Measurements from ENCODE around the gene KLHL29. TPM values are rescaled to one million over a fixed set of nuclear protein-coding genes. Genes with fewer than 3 reads are reported as not detected.

KLHL29 gene
- total and polyA plus RNA-seq, 2 experiments from 2014 or later: 1.5 to 6.5 TPM

GRCh38 chr2:23549821-23550530 is 165.0 kb downstream of the KLHL29 start:
- Mint-ChIP-seq H3K4me1 (peaks cover 16% of the 10 kb centered on the region), H3K9me3 (no peaks in the 10 kb centered on the region), H3K27ac (no peak overlapping the region), H3K36me3 (ENCODE audit: low read depth) (no peaks in the 10 kb centered on the region; the same call in 2 of the 3 replicates), H3K27me3 (ENCODE audit: insufficient read depth, low read depth, poor library complexity) (peaks cover 5% of the 10 kb centered on the region), H3K4me3 (no peak overlapping the region)
- Histone ChIP-seq H2AFZ (no peak overlapping the region), H3F3A (replicated peaks; ENCODE audit: low read depth) (no peaks in the 10 kb centered on the region), H3K4me2 (no peak overlapping the region), H3K9me2 (ENCODE audit: insufficient read depth) (no peaks in the 10 kb centered on the region), H3K4me1 (ENCODE audit: insufficient read depth) (no peaks in the 10 kb centered on the region), H3K79me2 (replicated peaks; ENCODE audit: insufficient read depth) (no peaks in the 10 kb centered on the region), H3K36me3 (ENCODE audit: insufficient read depth) (no peaks in the 10 kb centered on the region), H3K4me3 (no peak overlapping the region), H3K27ac (ENCODE audit: low read depth) (no peak overlapping the region), H4K20me1 (replicated peaks; ENCODE audit: insufficient read depth) (no peaks in the 10 kb centered on the region; the same call in 1 of the 2 replicates), H3K27me3 (ENCODE audit: insufficient read depth) (no peaks in the 10 kb centered on the region)
- TF ChIP-seq STAT1 (IDR thresholded peaks at IDR 0.05; ENCODE audit: unreplicated experiment): no peak
- ATAC-seq (no peak), DNase-seq (ENCODE audit: low spot score) (no peak)

GRCh38 chr2:23550553-23550952 is 165.6 kb downstream of the KLHL29 start:
- no peaks in the 10 kb centered on the region for H3K79me2 ChIP-seq (replicated peaks; ENCODE audit: insufficient read depth)
- no peak overlapping the region for H3K4me2 ChIP-seq
- H4K20me1 ChIP-seq (replicated peaks; ENCODE audit: insufficient read depth): no peaks in the 10 kb centered on the region; the same call in 1 of the 2 replicates
- no peak overlapping the region for H3K4me3 Mint-ChIP-seq
- no peaks in the 10 kb centered on the region for H3K9me3 Mint-ChIP-seq
- no peaks in the 10 kb centered on the region for H3K27me3 ChIP-seq (ENCODE audit: insufficient read depth)
- H3K36me3 Mint-ChIP-seq (ENCODE audit: low read depth): no peaks in the 10 kb centered on the region
- no peak overlapping the region for H3K27ac ChIP-seq (ENCODE audit: low read depth)
- H3K4me1 Mint-ChIP-seq: peaks cover 16% of the 10 kb centered on the region
- H3F3A ChIP-seq (replicated peaks; ENCODE audit: low read depth): no peaks in the 10 kb centered on the region
- H3K4me1 ChIP-seq (ENCODE audit: insufficient read depth): no peaks in the 10 kb centered on the region
- no peak overlapping the region for H2AFZ ChIP-seq
- TF ChIP-seq CTCF (conservative IDR thresholded peaks at IDR 0.05; ENCODE audit: low read depth in 2 of 2): no peak
- no peak for TF ChIP-seq ZNF331 (CRISPR knock-in tag; IDR thresholded peaks at IDR 0.05; ENCODE audit: low read depth)
- TF ChIP-seq ZNF114 (CRISPR knock-in tag; IDR thresholded peaks at IDR 0.05): no peak
- no peak for TF ChIP-seq EZH2phosphoT487 (IDR thresholded peaks at IDR 0.05; ENCODE audit: unreplicated experiment)
- no peak for TF ChIP-seq ETS1 (IDR thresholded peaks at IDR 0.05)
- no peak for TF ChIP-seq NANOG (IDR thresholded peaks at IDR 0.05; ENCODE audit: borderline replicate concordance)
- TF ChIP-seq STAT1 (IDR thresholded peaks at IDR 0.05; ENCODE audit: unreplicated experiment): no peak
- no peak for TF ChIP-seq JUNB (IDR thresholded peaks at IDR 0.05; ENCODE audit: unreplicated experiment)
- no peak for DNase-seq (ENCODE audit: low spot score)
- H3K4me3 ChIP-seq: no peak overlapping the region
- H3K27ac Mint-ChIP-seq: no peak overlapping the region
- no peak for ATAC-seq
- H3K9me2 ChIP-seq (ENCODE audit: insufficient read depth): no peaks in the 10 kb centered on the region
- H3K36me3 ChIP-seq (ENCODE audit: insufficient read depth): no peaks in the 10 kb centered on the region
- H3K27me3 Mint-ChIP-seq (ENCODE audit: insufficient read depth, low read depth, poor library complexity): peaks cover 4% of the 10 kb centered on the region
